NK-92 treated with Interleukin-12 subunit alpha and Interleukin-12 subunit beta, amount 100 ng/mL, for 24 hours (cell line): ENCODE data around the gene CTSD.

Experiments
- DNase-seq: peaks from one replicate; lab custom pipeline; 2025; lab: John Stamatoyannopoulos, UW

The CTSD gene

DNA sequence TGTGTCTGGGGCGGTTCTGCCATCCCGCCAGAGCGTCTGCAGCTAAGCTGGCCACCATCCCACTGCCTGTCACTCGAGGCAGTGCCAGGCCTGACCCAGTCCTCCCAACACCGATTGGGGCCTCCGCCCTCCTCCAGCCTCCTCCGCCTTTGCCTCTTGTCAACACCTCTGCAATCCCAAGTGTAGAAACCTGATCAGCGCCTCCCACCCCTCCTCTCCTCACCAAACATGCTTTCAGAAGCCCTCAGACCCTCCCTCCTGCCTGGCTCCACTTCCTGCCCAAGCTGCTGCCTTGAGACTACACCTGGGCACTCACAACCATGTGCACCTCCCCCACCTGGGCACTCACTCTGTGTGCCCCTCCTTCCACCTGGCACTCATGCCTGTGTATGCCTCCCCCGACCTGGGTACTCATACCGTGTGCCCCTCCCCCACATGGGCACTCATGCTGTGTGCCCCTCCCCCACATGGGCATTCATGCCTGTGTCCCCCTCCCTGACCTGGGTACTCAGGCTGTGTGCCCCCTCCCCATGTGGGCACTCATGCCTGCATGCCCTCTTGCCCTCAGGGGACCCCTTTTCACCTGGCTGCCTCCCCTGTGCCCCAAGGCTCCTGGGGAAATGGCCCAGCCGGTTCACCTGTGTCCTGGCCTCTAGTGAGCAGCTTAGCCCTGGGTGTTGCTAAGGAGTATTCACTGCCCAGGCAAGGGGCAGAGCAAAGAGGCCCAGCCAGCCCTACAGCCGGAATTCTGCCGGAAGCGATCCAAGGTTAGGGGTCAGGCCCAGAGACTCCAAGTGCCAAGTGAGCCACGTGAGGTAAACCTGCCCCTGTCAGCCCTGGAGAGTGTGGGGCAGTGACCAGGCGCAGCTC lies 7.8 kb downstream of the CTSD start:
- DNase-seq: no peak

- no peak for DNase-seq
These were observed 8.4 kb downstream of the CTSD start for GRCh38 chr11:1755344-1755691.

DNA sequence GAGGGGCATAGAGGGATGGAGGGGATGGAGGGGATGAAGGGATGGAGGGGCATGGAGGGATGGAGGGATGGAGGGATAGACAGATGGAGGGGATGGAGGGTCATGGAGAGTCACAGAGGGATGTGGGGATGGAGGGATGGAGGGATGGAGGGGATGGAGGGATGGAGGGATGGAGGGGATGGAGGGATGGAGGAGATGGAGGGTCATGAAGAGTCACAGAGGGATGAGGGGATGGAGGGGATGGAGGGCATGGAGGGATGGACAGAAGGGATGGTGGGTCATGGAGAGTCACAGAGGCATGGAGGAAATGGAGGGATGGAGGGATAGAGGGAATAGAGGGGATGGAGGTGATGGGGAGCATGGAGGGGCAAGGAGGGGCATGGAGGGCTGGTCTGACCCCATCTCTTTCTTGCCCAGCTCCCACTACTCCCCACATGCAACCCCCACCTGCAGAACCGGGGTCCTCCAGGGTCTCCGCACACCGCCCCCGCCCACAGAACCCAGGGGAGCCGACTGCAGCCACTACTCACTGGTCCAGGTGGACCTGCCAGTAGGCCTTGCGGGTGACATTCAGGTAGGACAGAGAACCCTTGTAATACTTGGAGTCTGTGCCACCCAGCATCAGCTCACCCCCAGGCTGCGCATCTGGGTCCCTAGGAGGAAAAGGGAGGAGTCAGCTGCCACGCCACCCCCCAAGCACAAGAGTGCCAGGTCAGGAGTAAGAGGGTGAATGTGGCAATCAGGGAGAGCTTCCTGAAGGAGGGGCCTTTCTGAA lies 9.2 kb downstream of the CTSD start:
- DNase-seq: no peak

DNA sequence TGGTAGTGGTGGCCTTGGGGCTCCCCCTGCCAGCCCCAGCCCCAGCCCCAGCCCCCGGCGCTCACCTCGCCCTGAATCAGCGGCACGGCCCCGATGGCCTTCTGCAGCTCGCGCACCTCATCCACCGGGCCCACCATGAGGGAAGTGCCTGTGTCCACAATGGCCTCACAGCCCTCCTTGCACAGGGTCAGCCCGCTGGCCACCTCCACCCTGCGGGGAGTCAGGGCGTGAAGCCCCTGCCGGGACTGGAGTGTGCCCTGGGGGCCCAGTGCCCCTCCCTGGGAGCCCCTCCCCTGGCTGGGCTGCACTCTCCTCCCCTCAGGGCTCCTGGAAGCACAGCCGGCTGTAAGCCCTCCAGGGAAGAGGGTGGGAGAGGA lies 9.8 kb downstream of the CTSD start:
- DNase-seq: no peak

- no peak for DNase-seq
These were observed 10.3 kb downstream of the CTSD start for GRCh38 chr11:1753229-1753928.

GRCh38 chr11:1752907-1753228 lies 10.9 kb downstream of the CTSD start:
- no peak for DNase-seq

DNA sequence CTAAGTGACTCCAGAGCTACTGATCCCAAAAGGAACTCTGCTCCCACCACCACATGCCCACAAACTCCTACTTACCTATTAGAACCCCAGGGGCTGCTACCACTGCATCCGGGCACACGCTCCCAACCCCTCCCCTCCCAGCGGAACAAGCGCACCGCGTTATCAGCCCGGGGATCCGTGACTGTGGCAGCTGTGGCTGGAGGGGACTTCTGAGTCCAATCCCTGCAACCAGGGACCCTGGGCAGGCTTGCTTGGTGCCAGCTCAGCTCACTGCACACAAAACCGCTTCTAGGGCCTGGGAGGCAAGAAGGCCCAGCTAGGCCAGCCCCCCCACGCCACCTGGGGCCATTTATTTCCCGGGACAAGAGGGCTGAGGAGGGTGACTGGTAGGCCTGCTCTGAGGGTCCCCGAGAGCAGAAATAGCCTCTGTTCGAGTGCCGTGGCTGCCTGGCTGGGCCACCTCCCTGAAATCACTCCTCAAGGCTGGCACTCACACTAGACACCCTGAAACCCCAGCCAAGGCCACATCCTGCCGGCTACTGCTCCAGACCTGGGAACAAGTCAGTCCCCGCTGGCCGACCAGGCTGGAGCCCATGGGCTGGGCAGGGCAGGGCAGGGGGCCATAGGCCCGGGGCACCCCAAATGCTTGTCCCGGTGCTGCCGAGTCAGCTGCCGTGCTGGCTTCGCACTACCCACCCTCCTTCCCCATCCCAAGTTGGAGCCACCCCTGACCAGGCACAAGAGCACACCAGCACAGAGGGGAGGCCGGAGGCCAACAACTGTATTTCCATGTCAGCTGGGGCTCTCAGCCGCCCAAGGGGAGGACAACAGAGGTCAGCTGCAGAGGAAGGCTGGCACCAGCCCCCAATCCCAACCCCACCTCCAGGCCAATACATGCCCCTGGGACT lies 11.5 kb downstream of the CTSD start:
- no peak for DNase-seq

DNA sequence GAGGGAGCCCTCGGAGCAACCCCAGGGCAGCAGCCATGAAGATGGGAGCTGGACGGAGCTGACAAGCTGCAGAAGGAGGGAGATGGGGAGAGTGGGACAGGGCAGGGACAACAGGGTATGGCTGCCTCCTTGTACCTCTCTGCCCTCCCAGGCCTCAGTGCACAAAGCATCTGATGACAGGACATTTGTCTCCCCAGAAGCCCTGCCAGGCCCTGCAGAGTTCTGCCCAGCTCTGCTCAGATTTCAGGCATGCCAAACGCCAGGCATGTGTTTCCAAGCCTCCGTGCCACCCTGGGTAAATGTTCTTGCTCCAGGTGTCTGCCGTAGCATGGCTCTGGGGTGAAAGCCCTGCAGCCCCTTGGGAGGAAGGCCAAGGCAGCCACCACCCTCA lies 12.2 kb downstream of the CTSD start:
- no peak for DNase-seq

DNA sequence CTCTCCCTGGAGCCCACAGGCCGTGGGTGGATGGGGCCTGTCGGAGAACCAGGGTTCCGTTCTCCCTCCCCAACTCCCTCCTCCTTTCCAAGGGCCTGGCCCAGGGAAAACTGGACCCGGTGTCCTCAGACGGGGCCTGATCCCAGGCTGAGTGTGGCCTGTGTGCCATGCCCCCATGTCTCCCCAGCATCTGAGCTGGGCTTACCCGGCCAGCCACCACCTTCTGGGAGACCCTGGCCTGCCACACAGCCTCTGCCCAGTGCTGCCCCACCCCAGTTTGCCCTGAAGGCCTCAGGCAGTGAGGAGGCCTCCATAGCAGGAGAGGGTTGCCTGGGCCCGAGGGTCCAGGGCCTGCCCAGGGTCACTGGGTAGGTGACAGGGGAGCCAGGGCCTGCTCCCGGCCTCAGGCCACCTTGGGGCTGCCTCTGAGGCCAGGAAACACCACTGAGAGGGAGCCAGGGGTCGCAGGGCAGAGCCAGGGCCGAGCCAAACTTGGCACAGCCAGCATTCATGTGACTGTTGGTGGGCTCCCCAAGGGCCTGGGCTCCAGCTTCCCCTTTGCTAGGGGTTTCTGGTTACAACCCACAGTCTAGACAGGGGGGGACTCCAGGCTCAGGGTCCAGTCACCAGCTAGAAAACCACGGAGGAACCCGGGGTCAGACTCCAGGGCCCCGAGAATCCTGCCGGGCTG lies 12.7 kb downstream of the CTSD start:
- no peak for DNase-seq

GRCh38 chr11:1750481-1750839 lies 13.3 kb downstream of the CTSD start, which contains the start of gene IFITM10:
IFITM10 (minus strand) TSS chr11:1750595; CDS start chr11:1750442, 153 bp downstream.
- no peak for DNase-seq

DNA sequence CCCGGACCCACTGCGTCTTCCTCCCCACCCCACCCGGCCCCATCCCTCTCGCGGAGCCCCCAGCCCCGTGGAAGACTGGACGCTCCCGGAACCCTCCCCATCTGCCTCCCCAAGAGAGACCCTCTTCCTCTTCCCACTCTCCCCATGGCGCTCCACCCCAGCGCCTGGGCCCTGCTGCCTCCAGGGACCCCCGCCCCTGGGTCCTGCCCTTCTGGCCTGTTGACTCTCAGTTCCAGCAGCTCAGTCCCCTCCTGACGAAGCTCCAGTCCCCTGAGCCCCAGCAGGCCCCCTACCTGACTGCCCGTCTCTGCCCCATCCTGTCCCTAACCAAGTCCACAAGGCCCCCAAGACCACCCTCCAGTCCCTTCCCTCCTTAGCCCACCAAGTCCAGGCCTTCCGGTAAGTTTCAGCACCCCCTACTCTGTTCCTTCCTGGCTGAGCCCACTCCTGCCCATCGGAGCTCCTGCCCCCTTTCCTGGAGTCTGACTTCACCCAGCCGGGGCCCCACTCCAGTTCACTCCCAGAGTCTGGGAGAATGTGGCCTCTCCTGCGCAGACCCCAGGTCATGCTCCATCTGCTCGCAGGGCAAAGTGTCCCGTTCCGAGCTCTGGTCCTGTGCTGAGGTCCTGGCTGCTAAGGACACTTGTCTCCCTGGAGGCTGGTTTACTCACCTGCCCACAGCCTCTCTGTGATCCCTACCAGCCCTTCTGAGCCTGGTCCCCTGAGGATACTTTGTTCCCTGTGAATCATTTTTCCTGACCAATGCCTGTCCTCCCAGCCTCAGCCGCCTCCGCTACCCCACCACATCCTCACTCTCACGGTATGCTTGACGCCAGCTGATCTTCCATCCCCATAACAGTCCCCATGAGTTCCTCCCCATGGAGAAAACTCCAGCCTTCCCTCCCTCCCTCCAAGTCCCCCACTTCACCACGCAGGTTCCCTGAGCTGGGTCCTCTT lies 14.1 kb downstream of the CTSD start:
- no peak for DNase-seq

GRCh38 chr11:1748636-1749394 lies 14.9 kb downstream of the CTSD start:
- no peak for DNase-seq

- DNase-seq: no peak
These were observed 15.7 kb downstream of the CTSD start for GRCh38 chr11:1747753-1748635.

DNA sequence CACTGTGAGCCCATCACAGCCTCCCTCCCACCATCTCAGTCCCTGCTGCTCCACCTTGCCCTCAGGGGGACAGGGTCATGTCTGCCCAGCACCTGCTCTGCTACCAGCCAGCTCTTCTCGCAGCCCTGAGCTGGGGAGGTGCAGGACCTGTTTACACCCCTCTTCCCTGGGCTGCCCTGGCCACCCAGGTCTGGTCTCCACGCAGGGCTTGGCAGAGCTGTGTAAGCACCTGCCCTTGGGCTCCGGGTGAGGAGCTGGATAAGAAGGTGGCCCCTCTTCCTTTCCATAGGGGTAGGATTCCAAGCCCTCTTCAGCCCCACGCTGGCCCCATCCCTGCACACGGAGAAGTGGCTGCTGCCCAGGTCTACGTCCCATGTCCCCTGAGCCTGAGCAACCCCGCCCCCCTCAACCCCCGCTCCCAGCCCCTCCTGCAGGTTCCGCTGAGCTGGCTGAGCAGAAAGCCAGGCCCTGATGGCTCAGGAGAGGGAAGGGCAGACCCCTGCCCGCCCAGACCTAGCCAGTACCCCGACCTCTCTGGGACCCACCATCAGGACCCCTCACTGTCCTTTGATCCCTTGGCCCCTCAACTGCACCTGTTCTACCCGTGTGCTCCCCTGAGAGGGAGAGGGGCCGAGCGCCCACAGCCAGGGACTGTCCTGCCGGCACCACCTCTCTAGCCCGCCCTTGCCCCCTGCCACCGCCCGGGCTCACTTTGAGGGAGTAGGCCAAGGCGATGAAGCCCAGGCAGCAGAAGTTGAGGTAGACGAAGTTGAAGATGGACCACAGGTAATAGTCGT lies 16.6 kb downstream of the CTSD start:
- no peak for DNase-seq

DNA sequence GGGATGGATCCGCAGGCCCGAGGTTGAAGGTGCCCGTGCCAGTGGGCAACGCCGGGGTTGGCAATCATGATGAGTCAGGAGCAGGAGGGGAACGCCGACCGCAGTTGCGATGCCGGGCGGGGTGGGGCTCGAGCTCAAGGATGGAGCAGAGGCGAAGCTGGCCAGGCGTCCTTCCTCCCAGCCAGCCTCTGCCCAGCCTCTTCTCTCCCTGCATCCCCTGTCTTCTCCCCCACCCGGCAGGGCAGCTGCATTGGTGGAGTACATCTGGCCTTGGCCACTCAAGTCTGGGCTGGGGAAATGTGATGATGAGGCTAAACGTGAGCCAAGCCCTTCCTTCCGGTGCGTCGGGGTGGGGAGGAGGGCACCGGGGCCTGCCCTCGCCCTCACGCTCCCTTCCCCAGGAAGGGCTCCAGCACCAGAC lies 17.2 kb downstream of the CTSD start:
- DNase-seq: no peak

- DNase-seq: no peak
These were observed 17.9 kb downstream of the CTSD start for GRCh38 chr11:1745701-1746320.
